ENCODE data around the gene TTBK2.

The TTBK2 gene

GRCh38 chr15:42694398-42694797, 226.2 kb downstream of the TTBK2 start:
- no peaks in the 10 kb centered on the region for H3K27me3 ChIP-seq (ENCODE audit: control insufficient read depth, insufficient read depth, low read length)
- peaks cover 8% of the 10 kb centered on the region for H3K36me3 ChIP-seq (ENCODE audit: control insufficient read depth, insufficient read depth, low read length)
- H3K4me3 ChIP-seq (ENCODE audit: low read depth, low read length), result no peak overlapping the region
- H3K9me3 ChIP-seq (ENCODE audit: control insufficient read depth, insufficient read depth, low read length), result no peaks in the 10 kb centered on the region
- H3K9ac ChIP-seq (ENCODE audit: low read depth, low read length), result no peak overlapping the region
- H3K4me1 ChIP-seq (ENCODE audit: control insufficient read depth, insufficient read depth, low read length), result no peaks in the 10 kb centered on the region

- H3K27me3 ChIP-seq (ENCODE audit: control insufficient read depth, insufficient read depth, low read length), result no peaks in the 10 kb centered on the region
- H3K9ac ChIP-seq (ENCODE audit: low read depth, low read length), result no peak overlapping the region
- no peaks in the 10 kb centered on the region for H3K4me1 ChIP-seq (ENCODE audit: control insufficient read depth, insufficient read depth, low read length)
- H3K36me3 ChIP-seq (ENCODE audit: control insufficient read depth, insufficient read depth, low read length), result peaks cover 8% of the 10 kb centered on the region
- H3K4me3 ChIP-seq (ENCODE audit: low read depth, low read length), result no peak overlapping the region
- no peaks in the 10 kb centered on the region for H3K9me3 ChIP-seq (ENCODE audit: control insufficient read depth, insufficient read depth, low read length)
Observed at GRCh38 chr15:42693942-42694341, 226.6 kb downstream of the TTBK2 start.

- Histone ChIP-seq H3K9ac (ENCODE audit: low read depth, low read length) (no peak overlapping the region), H3K36me3 (ENCODE audit: control insufficient read depth, insufficient read depth, low read length) (peaks cover 8% of the 10 kb centered on the region), H3K9me3 (ENCODE audit: control insufficient read depth, insufficient read depth, low read length) (no peaks in the 10 kb centered on the region), H3K4me1 (ENCODE audit: control insufficient read depth, insufficient read depth, low read length) (no peaks in the 10 kb centered on the region), H3K4me3 (ENCODE audit: low read depth, low read length) (no peak overlapping the region), H3K27me3 (ENCODE audit: control insufficient read depth, insufficient read depth, low read length) (no peaks in the 10 kb centered on the region)
Observed at GRCh38 chr15:42693496-42693895, 227.1 kb downstream of the TTBK2 start.

- H3K27me3 ChIP-seq (ENCODE audit: control insufficient read depth, insufficient read depth, low read length), result no peaks in the 10 kb centered on the region
- H3K9ac ChIP-seq (ENCODE audit: low read depth, low read length), result no peak overlapping the region
- peaks cover 8% of the 10 kb centered on the region for H3K36me3 ChIP-seq (ENCODE audit: control insufficient read depth, insufficient read depth, low read length)
- no peak overlapping the region for H3K4me3 ChIP-seq (ENCODE audit: low read depth, low read length)
- H3K4me1 ChIP-seq (ENCODE audit: control insufficient read depth, insufficient read depth, low read length), result no peaks in the 10 kb centered on the region
- no peaks in the 10 kb centered on the region for H3K9me3 ChIP-seq (ENCODE audit: control insufficient read depth, insufficient read depth, low read length)
Observed at GRCh38 chr15:42692997-42693396, 227.6 kb downstream of the TTBK2 start.

- Histone ChIP-seq H3K4me3 (ENCODE audit: low read depth, low read length) (no peak overlapping the region), H3K9ac (ENCODE audit: low read depth, low read length) (no peak overlapping the region)
Observed at GRCh38 chr15:42692536-42692935, 228.0 kb downstream of the TTBK2 start.

GRCh38 chr15:42691770-42692169, 228.8 kb downstream of the TTBK2 start:
- Histone ChIP-seq H3K4me1 (ENCODE audit: control insufficient read depth, insufficient read depth, low read length) (no peaks in the 10 kb centered on the region), H3K9me3 (ENCODE audit: control insufficient read depth, insufficient read depth, low read length) (no peaks in the 10 kb centered on the region), H3K27me3 (ENCODE audit: control insufficient read depth, insufficient read depth, low read length) (no peaks in the 10 kb centered on the region), H3K36me3 (ENCODE audit: control insufficient read depth, insufficient read depth, low read length) (peaks cover 8% of the 10 kb centered on the region), H3K4me3 (ENCODE audit: low read depth, low read length) (no peak overlapping the region), H3K9ac (ENCODE audit: low read depth, low read length) (no peak overlapping the region)

More at GRCh38 chr15:42692536-42692935, 228.0 kb downstream of the TTBK2 start:
- Histone ChIP-seq H3K27me3 (ENCODE audit: control insufficient read depth, insufficient read depth, low read length) (no peaks in the 10 kb centered on the region), H3K9me3 (ENCODE audit: control insufficient read depth, insufficient read depth, low read length) (no peaks in the 10 kb centered on the region), H3K4me1 (ENCODE audit: control insufficient read depth, insufficient read depth, low read length) (no peaks in the 10 kb centered on the region), H3K36me3 (ENCODE audit: control insufficient read depth, insufficient read depth, low read length) (peaks cover 8% of the 10 kb centered on the region)

- peaks cover 8% of the 10 kb centered on the region for H3K36me3 ChIP-seq (ENCODE audit: control insufficient read depth, insufficient read depth, low read length)
- no peaks in the 10 kb centered on the region for H3K27me3 ChIP-seq (ENCODE audit: control insufficient read depth, insufficient read depth, low read length)
- H3K9me3 ChIP-seq (ENCODE audit: control insufficient read depth, insufficient read depth, low read length), result no peaks in the 10 kb centered on the region
Observed at GRCh38 chr15:42691308-42691707, 229.3 kb downstream of the TTBK2 start.

More at GRCh38 chr15:42691308-42691707, 229.3 kb downstream of the TTBK2 start:
- Histone ChIP-seq H3K9ac (ENCODE audit: low read depth, low read length) (no peak overlapping the region), H3K4me1 (ENCODE audit: control insufficient read depth, insufficient read depth, low read length) (no peaks in the 10 kb centered on the region), H3K4me3 (ENCODE audit: low read depth, low read length) (no peak overlapping the region)

All from iPS-15b (cell line).